K562 (cell line): ENCODE measurements around the gene CD300LB. TPM values are rescaled to one million over a fixed set of nuclear protein-coding genes. Genes with fewer than 3 reads are reported as not detected.

ENCODE experiments used
- ATAC-seq: fragments of 200-7000 bp; cut with Tn5 transposase; 3 replicates; pipeline ENCODE4 v1.9.1; 2020; ENCODE audit warnings: moderate library complexity
- BruUV-seq: library from RNA; stranded (reverse); fragments of 400-500 nt; replicated peaks from 2 replicates; lab custom pipeline; 2021; lab: Mats Ljungman, UMichigan
- CTCF ChIA-PET: fragments of 300-600 bp; formaldehyde crosslinking; extraction: SDS; loops from one replicate; lab custom pipeline; 2021; ENCODE audit warnings: low intra/inter-chr PET ratio; lab: Yijun Ruan, JAX
- POLR2A ChIA-PET: fragments of 300-600, 350-650 bp; sonication (Branson Sonifier 250); formaldehyde crosslinking; extraction: SDS; loops from one replicate; lab custom pipeline; 2021; ENCODE audit warnings: antibody characterized with exemption, inconsistent platforms; lab: Yijun Ruan, JAX
- DNase-seq, 4 experiments: peaks; one replicate each; pipeline versions ENCODE4 v3.0.0 to v3.0.0-alpha.2; 2011 to 2018; ENCODE audit warnings: low spot score in 3 of 4, mixed read lengths in 3 of 4; ENCODE audit errors: extremely low read depth in 1 of 4
- FAIRE-seq: peaks from 2 replicates; lab custom pipeline; 2011; peaks lifted over from hg19 to GRCh38; lab: Jason Lieb, UNC
- H2AFZ ChIP-seq: 2 replicates; pipeline ENCODE4 v1.6.0; 2011; ENCODE audit warnings: low read depth, low read length, control low read depth, inconsistent platforms
- H3K27ac ChIP-seq: fragments of 200-600 bp; 3 replicates; pipeline ENCODE4 v1.8.0; 2011; ENCODE audit warnings: low read depth, mild to moderate bottlenecking, control low read depth, inconsistent platforms, low read length, moderate library complexity, mixed read lengths; ENCODE audit errors: extremely low read depth
- H3K27me3 ChIP-seq, 2 experiments: fragments of 300-600 bp in 1 of 2; 2 replicates in 1 of 2; 3 replicates in 1 of 2; pipeline versions ENCODE4 v1.6.0 to v1.8.0; 2011; ENCODE audit warnings: inconsistent platforms in 2 of 2, low read length in 2 of 2, mild to moderate bottlenecking in 1 of 2, mixed read lengths in 1 of 2, moderate library complexity in 1 of 2; ENCODE audit not compliant: control insufficient read depth in 2 of 2, insufficient read depth in 2 of 2
- H3K36me3 ChIP-seq: fragments of 300-600 bp; 3 replicates; pipeline ENCODE4 v1.8.0; 2011; ENCODE audit warnings: mild to moderate bottlenecking, low read length, inconsistent platforms; ENCODE audit not compliant: control insufficient read depth, insufficient read depth
- H3K4me1 ChIP-seq, 2 experiments: fragments of 200-600 bp in 1 of 2; replicated peaks in 1 of 2; 2 replicates in 1 of 2; 3 replicates in 1 of 2; pipeline versions ENCODE4 v1.5.1 to v1.8.0; 2011; ENCODE audit warnings: inconsistent platforms in 2 of 2, low read length in 2 of 2, mild to moderate bottlenecking in 1 of 2, mixed read lengths in 1 of 2, moderate library complexity in 1 of 2; ENCODE audit not compliant: control insufficient read depth in 2 of 2, insufficient read depth in 2 of 2
- H3K4me2 ChIP-seq: 2 replicates; pipeline ENCODE4 v1.6.1; 2011; ENCODE audit warnings: low read length, control low read depth, inconsistent platforms, mixed read lengths; ENCODE audit not compliant: insufficient read depth
- H3K4me3 ChIP-seq: fragments of 200-600 bp; sonication (generic), shearing (Covaris generic); 2 replicates; pipeline ENCODE4 v1.5.1; 2016; ENCODE audit warnings: control low read depth, inconsistent platforms
- H3K79me2 ChIP-seq: fragments of 200-600 bp; 3 replicates; pipeline ENCODE4 v1.8.0; 2011; ENCODE audit warnings: low read length, inconsistent platforms; ENCODE audit not compliant: control insufficient read depth, insufficient read depth
- H3K9ac ChIP-seq, 2 experiments: 2 replicates each; pipeline versions ENCODE4 v1.6.0 to v1.6.1; 2011; ENCODE audit warnings: low read depth in 2 of 2, low read length in 2 of 2, control low read depth in 1 of 2, inconsistent platforms in 1 of 2, mild to moderate bottlenecking in 1 of 2, mixed read lengths in 1 of 2; ENCODE audit not compliant: insufficient read depth in 1 of 2
- H3K9me1 ChIP-seq: one replicate; pipeline ENCODE4 v1.6.0; 2011; ENCODE audit warnings: inconsistent platforms, mild to moderate bottlenecking, low read length, moderate library complexity; ENCODE audit not compliant: control insufficient read depth, insufficient read depth
- H3K9me3 ChIP-seq: replicated peaks from 2 replicates; pipeline ENCODE4 v1.5.1; 2011; ENCODE audit warnings: low read depth, low read length, inconsistent platforms; ENCODE audit not compliant: control insufficient read depth, insufficient read depth
- H4K20me1 ChIP-seq: replicated peaks from 2 replicates; pipeline ENCODE4 v1.6.1; 2011; ENCODE audit warnings: low read length, inconsistent platforms, mixed read lengths; ENCODE audit not compliant: control insufficient read depth, insufficient read depth
- FOXM1 ChIP-seq, 2 experiments: fragments of 450-650 bp in 1 of 2; sonication (generic) in 1 of 2; formaldehyde crosslinking in 1 of 2; IDR thresholded peaks; 2 replicates each; pipeline versions ENCODE4 v1.6.1 to v1.9.0; 2017 to 2022; ENCODE audit warnings: low read depth in 2 of 2, mild to moderate bottlenecking in 2 of 2, missing genetic modification reagents in 1 of 2, moderate library complexity in 1 of 2
- HNRNPUL1 ChIP-seq: fragments of 200-400 bp; formaldehyde crosslinking; IDR thresholded peaks from 2 replicates; pipeline ENCODE4 v1.6.1; 2017; ENCODE audit warnings: low read length
- NCOA1 ChIP-seq: fragments of 450-650 bp; IDR thresholded peaks from 2 replicates; pipeline ENCODE4 v1.6.1; 2016; ENCODE audit warnings: low read depth
- PCBP2 ChIP-seq: fragments of 200-400 bp; formaldehyde crosslinking; IDR thresholded peaks from 2 replicates; pipeline ENCODE4 v1.6.1; 2018; ENCODE audit warnings: low read length, low read depth, mild to moderate bottlenecking, moderate library complexity; ENCODE audit not compliant: poor library complexity, severe bottlenecking
- SMAD1 ChIP-seq: fragments of 150-350 bp; IDR thresholded peaks from 2 replicates; pipeline ENCODE4 v1.6.1; 2014; ENCODE audit warnings: low read length, low read depth; ENCODE audit not compliant: partially characterized antibody
- ZNF143 ChIP-seq: sonication (generic); formaldehyde crosslinking; IDR thresholded peaks from 2 replicates; pipeline ENCODE4 v1.9.0; 2022; ENCODE audit warnings: mild to moderate bottlenecking, missing genetic modification reagents
- ZNF444 ChIP-seq: fragments of 250-450 bp; sonication (Bioruptor Pico); IDR thresholded peaks from 2 replicates; pipeline ENCODE4 v1.4.0; 2020; ENCODE audit warnings: mild to moderate bottlenecking, moderate library complexity
- ZNF583 ChIP-seq: fragments of 250-450 bp; sonication (Bioruptor Pico); IDR thresholded peaks from 2 replicates; pipeline ENCODE4 v1.4.0; 2020
- ZNF764 ChIP-seq: fragments of 250-450 bp; sonication (Bioruptor Pico); IDR thresholded peaks from 2 replicates; pipeline ENCODE4 v1.4.0; 2020; ENCODE audit warnings: low read depth, mild to moderate bottlenecking, moderate library complexity
- WGBS: fragments of 100-300 bp; shearing (Covaris generic); methylation state at CpG from one replicate; pipeline ENCODE4 v1.1.6; 2016; ENCODE audit warnings: low coverage, mixed read lengths; ENCODE audit not compliant: insufficient coverage; ENCODE audit errors: missing lambda C conversion rate; 5-methylcytosine and 5-hydroxymethylcytosine counted together
- in situ Hi-C: fragments of 300-500 bp; cut with MboI; formaldehyde crosslinking; loops from 4 replicates; pipeline ENCODE4 v1.15.0; 2018; ENCODE audit warnings: inconsistent platforms, mixed read lengths
- intact Hi-C: fragments of 100-400 bp; cut with micrococcal nuclease; formaldehyde crosslinking; loops from 2 replicates; pipeline ENCODE4 v1.14.2; 2022
- polyA plus RNA-seq, 8 experiments: library from polyadenylated mRNA; depleted of rRNA in 4 of 8; stranded (reverse) in 5 of 8; unstranded in 3 of 8; fragments of >200 nt; fragmentation: Nextera tagmentation in 2 of 8; fragmentation: Illumina TruSeq in 1 of 8; extraction: Ambion mirVana in 2 of 8; extraction: Trizol in 1 of 8; gene quantifications; 2 replicates each; pipeline versions ENCODE4 v1.2.1 to v1.2.3, GENCODE V29; 2011 to 2014; ENCODE audit warnings: inconsistent platforms in 1 of 8, missing spikeins in 1 of 8
- total RNA-seq, 7 experiments: library from RNA; depleted of rRNA in 6 of 7; stranded (reverse); fragments of >200 nt in 6 of 7; fragmentation: Illumina TruSeq in 2 of 7; extraction: Trizol in 2 of 7; gene quantifications; 2 replicates each; pipeline versions ENCODE4 v1.2.1 to v1.2.3, GENCODE V29; 2011 to 2021; ENCODE audit warnings: low replicate concordance in 1 of 7
- TF ChIP-seq, protein P1 (sequence below): fragments of 250-450 bp; sonication (Bioruptor Pico); IDR thresholded peaks from 2 replicates; pipeline ENCODE4 v1.4.0; 2020; ENCODE audit warnings: mild to moderate bottlenecking, moderate library complexity
- TF ChIP-seq, protein P2 (sequence below): sonication (generic); formaldehyde crosslinking; IDR thresholded peaks from 2 replicates; pipeline ENCODE4 v1.8.0; 2022; ENCODE audit warnings: missing genetic modification reagents, mild to moderate bottlenecking, borderline replicate concordance

The CD300LB gene
- total and polyA plus RNA-seq, 9 of the 15 experiments (the other 6 are each of a cell fraction or from before 2014, with no cell fraction given): not detected

DNA sequence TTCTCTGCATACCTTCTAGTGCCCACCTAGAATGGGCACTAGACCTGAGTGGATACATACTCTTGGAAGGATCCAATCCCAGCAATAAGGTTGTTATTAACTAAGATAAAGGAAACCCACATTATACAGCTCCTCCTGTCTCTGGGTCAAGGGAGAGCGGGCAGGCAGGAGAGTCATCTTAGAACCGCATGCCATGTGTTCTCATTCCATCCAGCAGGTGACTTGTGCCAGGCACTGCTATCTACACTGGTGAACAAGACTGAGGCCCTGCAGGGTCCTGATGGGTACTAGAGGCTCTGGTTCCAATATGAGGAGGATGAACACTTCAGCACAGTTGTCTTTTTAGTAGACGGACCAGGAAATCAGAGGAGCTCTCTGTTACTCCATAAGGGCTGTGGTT lies 41.9 kb upstream of the CD300LB start:
- H3K27ac ChIP-seq: no peak overlapping the region
- FAIRE-seq (no peak), ATAC-seq (no peak), DNase-seq (no peak)
- no peaks in the 10 kb centered on the region for H3K4me1 ChIP-seq
- no peak overlapping the region for H3K4me3 ChIP-seq
- no peaks in the 10 kb centered on the region for H3K79me2 ChIP-seq
- H3K9me1 ChIP-seq: no peaks in the 10 kb centered on the region
- no TSS peak for BruUV-seq
- TF ChIP-seq NCOA1 (no peak), ZNF583 (CRISPR knock-in tag) (no peak), ZNF143 (no peak), SMAD1 (no peak), PCBP2 (no peak), ZNF764 (CRISPR knock-in tag) (no peak), HNRNPUL1 (no peak), FOXM1 (IDR thresholded peaks at IDR 0.05; ENCODE audit: low read depth) (no peak), FOXM1 (CRISPR knock-in tag; IDR thresholded peaks at IDR 0.05; ENCODE audit: low read depth) (no peak), ZNF444 (no peak)
- TF ChIP-seq, protein P1, sequence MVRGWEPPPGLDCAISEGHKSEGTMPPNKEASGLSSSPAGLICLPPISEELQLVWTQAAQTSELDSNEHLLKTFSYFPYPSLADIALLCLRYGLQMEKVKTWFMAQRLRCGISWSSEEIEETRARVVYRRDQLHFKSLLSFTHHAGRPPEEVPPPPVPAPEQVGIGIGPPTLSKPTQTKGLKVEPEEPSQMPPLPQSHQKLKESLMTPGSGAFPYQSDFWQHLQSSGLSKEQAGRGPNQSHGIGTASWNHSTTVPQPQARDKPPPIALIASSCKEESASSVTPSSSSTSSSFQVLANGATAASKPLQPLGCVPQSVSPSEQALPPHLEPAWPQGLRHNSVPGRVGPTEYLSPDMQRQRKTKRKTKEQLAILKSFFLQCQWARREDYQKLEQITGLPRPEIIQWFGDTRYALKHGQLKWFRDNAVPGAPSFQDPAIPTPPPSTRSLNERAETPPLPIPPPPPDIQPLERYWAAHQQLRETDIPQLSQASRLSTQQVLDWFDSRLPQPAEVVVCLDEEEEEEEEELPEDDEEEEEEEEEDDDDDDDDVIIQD (CRISPR knock-in tag): no peak
- TF ChIP-seq, protein P2, sequence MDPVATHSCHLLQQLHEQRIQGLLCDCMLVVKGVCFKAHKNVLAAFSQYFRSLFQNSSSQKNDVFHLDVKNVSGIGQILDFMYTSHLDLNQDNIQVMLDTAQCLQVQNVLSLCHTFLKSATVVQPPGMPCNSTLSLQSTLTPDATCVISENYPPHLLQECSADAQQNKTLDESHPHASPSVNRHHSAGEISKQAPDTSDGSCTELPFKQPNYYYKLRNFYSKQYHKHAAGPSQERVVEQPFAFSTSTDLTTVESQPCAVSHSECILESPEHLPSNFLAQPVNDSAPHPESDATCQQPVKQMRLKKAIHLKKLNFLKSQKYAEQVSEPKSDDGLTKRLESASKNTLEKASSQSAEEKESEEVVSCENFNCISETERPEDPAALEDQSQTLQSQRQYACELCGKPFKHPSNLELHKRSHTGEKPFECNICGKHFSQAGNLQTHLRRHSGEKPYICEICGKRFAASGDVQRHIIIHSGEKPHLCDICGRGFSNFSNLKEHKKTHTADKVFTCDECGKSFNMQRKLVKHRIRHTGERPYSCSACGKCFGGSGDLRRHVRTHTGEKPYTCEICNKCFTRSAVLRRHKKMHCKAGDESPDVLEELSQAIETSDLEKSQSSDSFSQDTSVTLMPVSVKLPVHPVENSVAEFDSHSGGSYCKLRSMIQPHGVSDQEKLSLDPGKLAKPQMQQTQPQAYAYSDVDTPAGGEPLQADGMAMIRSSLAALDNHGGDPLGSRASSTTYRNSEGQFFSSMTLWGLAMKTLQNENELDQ (CRISPR knock-in tag): no peak
- in situ Hi-C loops (no loop called here), intact Hi-C loops (no loop called here)
- no peaks in the 10 kb centered on the region for H3K36me3 ChIP-seq
- H3K9ac ChIP-seq: no peak overlapping the region
- no peak overlapping the region for H3K4me2 ChIP-seq
- WGBS: 0% methylated on average over 3 of the region's 3 CpGs
- ChIA-PET POLR2A (interaction anchor here (0.9 kb wide), 1 partner anchor 8 kb away, joined by 4 read pairs; no protein-coding TSS in a partner anchor), CTCF (no interaction called here)
- peaks cover 7% of the 10 kb centered on the region; the same call in 1 of the 2 replicates for H4K20me1 ChIP-seq
- no peak overlapping the region for H2AFZ ChIP-seq
- peaks cover 8 to 36% of the 10 kb centered on the region in 2 experiments; a peak in 4 of 5 replicates for H3K27me3 ChIP-seq
- H3K9me3 ChIP-seq: no peaks in the 10 kb centered on the region
